Measurements from ENCODE around the gene SNURF.
"Not testable (repeated sequence)": the region's sequence is repeated elsewhere in the genome, so short reads cannot be mapped to it uniquely, and the experiment has no call there.

SNURF gene

DNA sequence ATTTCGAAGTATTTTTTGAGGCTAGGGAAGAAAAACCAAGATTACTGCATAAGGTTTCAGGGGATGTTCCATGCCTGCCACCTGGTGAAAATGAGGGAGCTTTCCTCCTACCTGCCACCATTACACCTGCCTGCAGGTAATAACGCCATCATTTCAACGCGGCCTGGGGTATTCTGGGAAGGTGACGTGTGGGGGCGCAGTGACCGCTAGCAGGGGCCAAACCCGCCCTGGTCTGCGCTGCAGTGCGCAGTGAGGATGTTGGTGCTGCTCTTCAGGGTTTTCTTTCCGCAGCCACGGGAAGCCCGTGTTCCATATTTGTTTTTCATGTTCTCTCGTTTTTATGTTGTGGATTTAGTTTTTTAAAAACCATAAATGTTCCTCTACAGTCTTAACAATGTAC, 37.4 kb upstream of the SNURF start (continued):
- no peak for TF ChIP-seq CSRNP3 (CRISPR knock-in tag; IDR thresholded peaks at IDR 0.05)

DNA sequence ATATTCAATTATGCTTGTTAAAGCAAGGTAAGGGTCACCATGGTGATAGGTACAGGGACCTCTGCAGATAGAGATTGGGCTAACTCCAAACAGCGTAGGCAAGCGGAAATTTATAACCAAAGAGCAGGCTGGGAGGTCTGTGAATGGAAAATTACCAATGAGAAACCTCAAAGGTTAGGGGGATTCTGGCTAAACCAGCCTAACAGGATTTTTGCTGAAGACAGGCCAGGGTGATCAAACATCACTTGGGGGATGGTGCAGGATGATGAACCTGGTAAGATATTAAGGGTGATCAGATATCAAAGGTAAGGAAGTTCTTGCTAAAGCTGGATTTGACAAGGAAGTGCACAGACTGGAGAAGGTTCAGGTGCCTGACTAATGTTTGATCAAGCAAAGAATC, 35.3 kb upstream of the SNURF start:
- no peak for ATAC-seq
- TF ChIP-seq POU6F1 (CRISPR knock-in tag; IDR thresholded peaks at IDR 0.05; ENCODE audit: borderline replicate concordance, low read depth) (no peak), ZFP3 (CRISPR knock-in tag; IDR thresholded peaks at IDR 0.05) (no peak), ZNF8 (CRISPR knock-in tag; IDR thresholded peaks at IDR 0.05) (no peak)

GRCh38 chr15:24922781-24923180, 32.0 kb upstream of the SNURF start:
- not testable (repeated sequence) for ATAC-seq

- no peak for ATAC-seq
- TF ChIP-seq POU6F1 (CRISPR knock-in tag; IDR thresholded peaks at IDR 0.05; ENCODE audit: borderline replicate concordance, low read depth) (no peak), TOX (CRISPR knock-in tag; IDR thresholded peaks at IDR 0.05; ENCODE audit: borderline replicate concordance) (no peak), RARB (CRISPR knock-in tag; IDR thresholded peaks at IDR 0.05) (no peak), ESRRG (CRISPR knock-in tag; IDR thresholded peaks at IDR 0.05) (no peak), TCF4 (CRISPR knock-in tag; IDR thresholded peaks at IDR 0.05; ENCODE audit: borderline replicate concordance) (no peak), PPARA (CRISPR knock-in tag; IDR thresholded peaks at IDR 0.05; ENCODE audit: borderline replicate concordance) (no peak), BACH2 (CRISPR knock-in tag; IDR thresholded peaks at IDR 0.05; ENCODE audit: borderline replicate concordance) (no peak), CSRNP3 (CRISPR knock-in tag; IDR thresholded peaks at IDR 0.05) (no peak)
Measured at GRCh38 chr15:24924153-24924552, 30.6 kb upstream of the SNURF start.

GRCh38 chr15:24924621-24925020, 30.2 kb upstream of the SNURF start:
- TF ChIP-seq ZC3H10 (CRISPR knock-in tag; IDR thresholded peaks at IDR 0.05), result no peak
- no peak for TF ChIP-seq BACH2 (CRISPR knock-in tag; IDR thresholded peaks at IDR 0.05; ENCODE audit: borderline replicate concordance)
- no peak for TF ChIP-seq ZFP30 (CRISPR knock-in tag; IDR thresholded peaks at IDR 0.05)
- TF ChIP-seq ZNF70 (CRISPR knock-in tag; IDR thresholded peaks at IDR 0.05), result no peak
- TF ChIP-seq TOX (CRISPR knock-in tag; IDR thresholded peaks at IDR 0.05; ENCODE audit: borderline replicate concordance), result no peak
- TF ChIP-seq ZFP3 (CRISPR knock-in tag; IDR thresholded peaks at IDR 0.05), result no peak
- TF ChIP-seq RARB (CRISPR knock-in tag; IDR thresholded peaks at IDR 0.05), result no peak
- no peak for TF ChIP-seq ESRRG (CRISPR knock-in tag; IDR thresholded peaks at IDR 0.05)
- no peak for TF ChIP-seq CSRNP3 (CRISPR knock-in tag; IDR thresholded peaks at IDR 0.05)
- no peak for TF ChIP-seq ZNF8 (CRISPR knock-in tag; IDR thresholded peaks at IDR 0.05)
- TF ChIP-seq OSR1 (CRISPR knock-in tag; IDR thresholded peaks at IDR 0.05), result no peak
- TF ChIP-seq ZNF565 (CRISPR knock-in tag; conservative IDR thresholded peaks at IDR 0.05; ENCODE audit: low read depth), result no peak
- no peak for ATAC-seq

DNA sequence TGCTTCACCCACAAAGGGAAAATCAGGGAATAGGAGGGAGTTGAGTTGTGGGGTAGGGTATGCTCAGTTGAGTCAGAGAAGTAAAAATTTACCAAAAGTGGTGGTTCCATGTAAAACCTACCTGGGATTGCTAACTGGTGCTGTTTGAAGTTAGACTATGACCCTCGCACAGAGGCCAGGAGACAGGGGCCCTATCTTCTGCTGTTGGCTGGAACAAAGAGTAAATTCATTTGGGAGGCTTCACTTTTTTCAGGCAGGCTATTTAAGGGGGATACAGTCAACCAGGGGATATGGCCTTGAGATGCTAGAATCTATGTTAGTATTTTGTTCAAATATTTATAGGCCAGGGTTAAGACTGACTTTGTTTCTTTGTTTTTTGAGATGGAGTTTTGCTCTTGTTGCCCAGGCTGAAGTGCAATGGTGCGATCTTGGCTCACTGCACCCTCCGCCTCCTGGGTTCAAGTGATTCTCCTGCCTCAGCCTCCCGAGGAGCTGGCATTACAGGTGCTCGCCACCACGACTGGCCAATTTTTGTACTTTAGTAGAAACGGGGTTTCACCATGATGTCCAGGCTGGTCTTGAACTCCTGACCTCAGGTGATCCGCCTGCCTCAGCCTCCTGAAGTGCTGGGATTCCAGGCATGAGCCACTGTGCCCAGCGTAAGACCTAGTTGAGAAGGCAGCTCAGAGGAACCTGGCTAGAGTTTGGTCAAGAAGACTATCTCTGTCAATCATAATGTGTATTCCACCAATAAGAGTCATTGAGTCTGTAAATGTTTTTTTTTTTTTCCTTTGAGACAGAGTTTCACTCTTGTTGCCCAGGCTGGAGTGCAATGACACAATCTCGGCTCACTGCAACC, 22.7 kb upstream of the SNURF start:
- not testable (repeated sequence) for ATAC-seq
